ENCODE data around the gene EMC8. TPM values are rescaled to one million over a fixed set of nuclear protein-coding genes. Genes with fewer than 3 reads are reported as not detected.
A peak's percentile ranks its signal among the peaks of the same experiment; 100 is the strongest.

The EMC8 gene
- total and polyA plus RNA-seq, 2 of the 8 experiments (the other 6 are each of a cell fraction or from before 2014, with no cell fraction given) = 52.2 to 69.7 TPM

GRCh38 chr16:85812811-85813700 lies 13.7 kb upstream of the EMC8 start:
- POLR2A ChIA-PET (ENCODE audit: partially characterized antibody) = interaction anchor here (0.7 to 2.8 kb wide), 4 partner anchors 10 to 20 kb away, joined by 3 to 9 read pairs (median 4); no protein-coding TSS in a partner anchor
- Histone ChIP-seq H3K79me2 (ENCODE audit: control insufficient read depth in 1 of 2, insufficient read depth in 2 of 2, low read length in 2 of 2) (no peaks in the 10 kb centered on the region), H3K9me3 (ENCODE audit: insufficient read depth in 2 of 2, low read depth in 1 of 2, low read length in 1 of 2) (no peaks in the 10 kb centered on the region; a peak in 1 of 4 replicates), H2BK20ac (ENCODE audit: low read length) (no peak overlapping the region), H3K4me3 (ENCODE audit: extremely low read depth in 1 of 4, insufficient read depth in 2 of 4, low read depth in 3 of 4, low read length in 4 of 4) (no peak overlapping the region), H3K27ac (ENCODE audit: low read depth, low read length) (no peak overlapping the region), H2AFZ (ENCODE audit: low read length) (no peak overlapping the region), H4K91ac (replicated peaks; ENCODE audit: insufficient read length, low read length) (no peak overlapping the region), H3K14ac (ENCODE audit: insufficient read length) (no peak overlapping the region), H3K79me1 (ENCODE audit: low read depth, low read length) (no peaks in the 10 kb centered on the region), H3K36me3 (ENCODE audit: control insufficient read depth in 2 of 4, insufficient read depth in 4 of 4, low read length in 3 of 4) (no peaks in the 10 kb centered on the region), H4K8ac (ENCODE audit: extremely low read depth, insufficient read depth, low read length) (no peak overlapping the region), H3K56ac (replicated peaks; ENCODE audit: insufficient read length, low read depth, low read length) (no peak overlapping the region), H2BK15ac (ENCODE audit: low read length) (no peak overlapping the region), H3K4me2 (ENCODE audit: insufficient read depth in 1 of 2, low read depth in 2 of 2, low read length in 2 of 2) (no peak overlapping the region), H4K5ac (ENCODE audit: insufficient read length, low read depth, low read length) (no peak overlapping the region), H3K4me1 (replicated peaks in 1 of 4; ENCODE audit: control insufficient read depth in 3 of 4, insufficient read depth in 4 of 4, low read length in 3 of 4) (peaks cover 0 to 4% (median 0%) of the 10 kb centered on the region in 4 experiments; a peak in 2 of 7 replicates), H2AK5ac (ENCODE audit: low read depth, low read length) (no peak overlapping the region), H3K9ac (replicated peaks in 1 of 4; ENCODE audit: extremely low read depth in 1 of 4, low read depth in 3 of 4, low read length in 3 of 4) (no peak overlapping the region), H3K23ac (ENCODE audit: insufficient read length) (no peak overlapping the region), H3K18ac (ENCODE audit: extremely low read depth, low read length) (no peak overlapping the region), H3K4ac (replicated peaks; ENCODE audit: insufficient read length, low read depth, low read length) (no peak overlapping the region), H4K20me1 (replicated peaks in 1 of 2; ENCODE audit: control insufficient read depth in 1 of 2, insufficient read depth in 2 of 2, low read length in 2 of 2) (no peaks in the 10 kb centered on the region), H2BK120ac (replicated peaks; ENCODE audit: low read depth, low read length) (no peak overlapping the region), H3K27me3 (replicated peaks in 1 of 4; ENCODE audit: control insufficient read depth in 3 of 4, extremely low read depth in 1 of 4, insufficient read depth in 3 of 4, low read length in 3 of 4) (no peaks in the 10 kb centered on the region), H3K23me2 (ENCODE audit: low read depth, low read length) (no peaks in the 10 kb centered on the region), H2BK5ac (ENCODE audit: low read depth, low read length) (no peak overlapping the region), H2BK12ac (ENCODE audit: low read depth, low read length) (no peak overlapping the region)
- CTCF ChIA-PET (ENCODE audit: partially characterized antibody) = interaction anchor here (0.6 to 4.7 kb wide), 11 partner anchors 7 to 1564 kb away, joined by 3 to 33 read pairs (median 4); no protein-coding TSS in a partner anchor
- WGBS, 2 experiments (ENCODE audit: extremely low coverage in 1 of 2, insufficient coverage in 1 of 2, insufficient read length in 1 of 2, insufficient replicate concordance in 2 of 2, low coverage in 1 of 2, low lambda C conversion rate in 2 of 2, missing lambda C conversion rate in 1 of 2) = 93% methylated on average over 20 of the region's 20 CpGs; no CpG with 5 or more reads in 1 of the 2 experiments
- TF ChIP-seq E2F6 (IDR thresholded peaks at IDR 0.05) (0 out of 2 replicates have a peak, but pooled peaks have one; percentile 7), EGR1 (IDR thresholded peaks at IDR 0.05; ENCODE audit: borderline replicate concordance, low read depth, low read length) (no peak), GABPA (IDR thresholded peaks at IDR 0.05; ENCODE audit: borderline replicate concordance, insufficient read depth, low read length) (no peak), SP4 (IDR thresholded peaks at IDR 0.05; ENCODE audit: low read length) (no peak)
- FAIRE-seq = no peak
- no peak for DNase-seq (ENCODE audit: low read depth in 1 of 2, low spot score in 2 of 2)

Data from H1 (cell line).